NCI-H774 (cell line): ENCODE results near the gene EPHB1.
A peak's percentile ranks its signal among the peaks of the same experiment; 100 is the strongest.

Source experiments
- DNase-seq: peaks from one replicate; lab custom pipeline; 2025; lab: John Stamatoyannopoulos, UW

EPHB1 gene

DNA sequence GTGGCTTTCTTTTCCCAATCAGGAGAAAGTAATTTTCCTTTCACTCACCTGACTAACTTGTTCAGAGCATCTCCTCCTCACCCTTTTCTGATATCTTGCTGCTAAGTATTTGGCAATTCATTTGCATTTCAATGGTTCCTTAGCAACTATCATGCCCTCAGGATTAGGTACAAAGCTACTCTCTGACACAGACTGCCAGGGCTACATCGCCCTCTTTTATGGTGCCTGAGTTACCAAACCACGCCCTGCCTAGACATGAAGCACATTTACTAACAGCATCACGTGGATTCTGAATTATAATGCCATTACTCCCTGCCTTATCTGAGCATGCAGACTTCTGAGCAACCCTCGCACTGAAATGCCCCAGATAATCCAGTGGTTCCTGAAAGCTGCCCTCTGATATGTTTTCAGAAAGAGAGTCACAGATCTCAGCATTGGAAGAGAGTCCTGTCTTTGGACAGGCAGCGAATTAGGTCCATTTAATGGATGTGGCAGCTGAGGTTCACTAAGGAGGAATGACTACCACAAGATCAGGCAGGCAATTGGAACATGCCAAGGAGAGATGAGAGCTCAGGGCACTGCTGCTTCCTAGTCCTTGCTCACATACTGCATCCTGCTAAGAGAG, 14.5 kb downstream of the EPHB1 start:
- DNase-seq: peak; percentile 14

DNA sequence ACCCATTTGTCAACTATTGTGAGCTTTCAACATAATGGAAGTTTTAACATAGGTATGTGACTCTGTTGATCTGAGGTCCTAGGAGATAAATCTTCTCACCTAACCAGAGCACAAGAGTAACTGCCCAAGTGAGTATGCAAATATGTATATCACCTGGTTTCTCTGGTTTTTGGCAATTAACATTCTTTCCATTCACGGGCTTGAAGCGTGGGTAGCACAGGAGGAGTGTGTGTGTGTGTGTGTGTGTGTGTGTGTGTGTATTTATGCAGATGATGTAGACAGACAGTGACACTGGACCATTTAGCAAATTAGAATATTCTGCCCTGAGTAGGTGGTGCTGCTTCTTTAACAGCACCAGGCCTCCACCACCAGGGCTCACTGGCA, 15.0 kb downstream of the EPHB1 start:
- no peak for DNase-seq

GRCh38 chr3:134810850-134811249, 15.8 kb downstream of the EPHB1 start:
- DNase-seq: no peak

GRCh38 chr3:134813618-134814017, 18.6 kb downstream of the EPHB1 start:
- DNase-seq: no peak

- DNase-seq: no peak
These were observed 20.5 kb downstream of the EPHB1 start for GRCh38 chr3:134815519-134815918.

DNA sequence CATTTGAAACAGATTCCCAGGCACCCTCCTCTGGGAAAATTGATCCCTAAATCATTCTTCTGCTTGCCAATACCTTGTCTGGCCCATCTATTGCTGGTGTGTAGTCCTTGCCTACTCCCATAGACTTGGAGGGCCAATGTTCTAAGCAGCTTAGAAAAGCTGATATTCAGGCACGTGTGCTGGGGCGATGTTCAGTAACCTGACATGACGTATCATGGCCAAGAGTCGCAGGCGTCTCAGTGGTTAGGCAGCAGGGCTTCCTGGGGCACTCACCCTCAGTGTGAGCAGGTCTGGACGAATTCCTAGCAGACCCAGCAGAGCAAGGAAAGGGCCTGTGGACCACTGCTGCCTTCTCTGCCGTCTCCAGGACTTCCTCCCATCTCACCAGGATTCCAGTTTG, 21.6 kb downstream of the EPHB1 start:
- no peak for DNase-seq

GRCh38 chr3:134817297-134817696, 22.2 kb downstream of the EPHB1 start:
- DNase-seq: no peak

DNA sequence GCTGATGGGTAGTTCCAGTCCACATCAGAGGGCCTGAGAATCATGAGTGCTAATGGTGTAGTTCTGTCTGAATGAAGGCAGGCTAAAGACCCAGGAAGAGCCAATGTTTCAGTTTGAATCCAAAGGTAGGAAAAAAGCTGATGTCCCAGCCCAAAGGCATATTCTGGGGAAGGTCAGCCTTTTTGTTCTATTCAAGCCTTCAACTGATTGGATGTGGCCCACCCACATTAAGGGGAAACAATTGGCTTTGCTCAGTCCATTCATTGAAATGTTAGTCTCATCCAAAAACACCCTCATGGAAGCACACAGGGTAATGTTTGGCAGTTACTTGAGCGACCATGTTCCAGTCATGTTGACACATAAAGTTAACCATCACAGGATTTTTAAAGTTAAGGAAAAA, 25.9 kb downstream of the EPHB1 start:
- DNase-seq: no peak

DNA sequence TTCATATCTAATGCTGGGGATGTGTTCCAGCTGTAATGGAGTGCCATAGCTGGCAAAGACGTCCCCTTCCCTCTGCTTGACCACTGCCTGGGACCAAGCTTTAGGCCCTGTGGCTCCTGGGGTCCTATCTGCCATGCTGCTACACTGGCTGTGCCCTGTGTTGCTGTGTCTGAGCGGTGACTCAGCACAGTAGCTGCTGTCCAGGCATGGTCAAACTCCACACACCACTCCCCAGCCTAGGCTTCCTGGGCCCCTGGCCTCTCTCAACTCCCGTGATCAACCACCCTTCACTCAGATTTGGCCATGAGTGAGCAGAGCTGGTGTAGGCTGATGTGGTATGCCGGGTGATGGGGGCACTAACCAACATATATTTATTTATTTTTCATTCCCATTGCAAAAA, 27.0 kb downstream of the EPHB1 start:
- no peak for DNase-seq

DNA sequence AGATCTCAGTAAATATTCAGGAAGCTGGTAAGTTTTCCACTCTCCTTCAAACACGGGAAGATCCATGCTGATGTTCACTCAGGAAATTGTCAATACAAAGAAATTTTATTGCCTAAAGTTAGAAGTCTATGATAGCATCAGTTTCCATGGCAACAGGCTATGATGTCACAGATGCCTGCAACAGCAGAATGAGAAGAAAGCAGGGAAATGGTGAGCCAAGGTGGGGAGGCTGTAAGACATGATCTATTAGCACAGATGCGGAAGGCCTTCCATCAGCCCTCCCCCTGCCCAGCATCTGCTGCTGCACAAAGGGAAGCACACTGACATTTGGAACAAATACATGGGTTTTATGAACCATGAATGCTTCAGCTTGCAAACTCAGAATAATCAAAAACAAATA, 28.6 kb downstream of the EPHB1 start:
- no peak for DNase-seq

DNA sequence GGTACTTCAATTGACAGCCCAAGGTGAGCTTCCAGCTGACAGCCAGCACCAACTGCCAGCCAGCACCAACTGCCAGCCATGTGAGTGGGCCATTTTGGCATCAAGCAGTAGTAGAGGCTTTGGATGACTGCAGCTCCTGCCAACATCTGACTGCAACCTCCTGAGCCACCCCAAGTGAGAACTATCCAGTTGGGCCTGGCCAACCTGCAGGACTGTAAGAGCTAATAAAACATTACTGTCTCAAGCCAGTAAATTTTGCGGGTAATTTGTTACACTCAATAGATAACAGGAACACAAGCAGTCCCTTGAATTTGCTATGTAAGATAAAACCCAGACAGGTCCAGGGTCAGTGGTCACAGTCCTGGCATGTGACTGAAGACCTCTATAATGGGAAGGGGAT, 29.7 kb downstream of the EPHB1 start:
- DNase-seq: no peak

- no peak for DNase-seq
These were observed 32.2 kb downstream of the EPHB1 start for GRCh38 chr3:134827213-134827612.

GRCh38 chr3:134829721-134830120, 34.7 kb downstream of the EPHB1 start:
- no peak for DNase-seq

DNA sequence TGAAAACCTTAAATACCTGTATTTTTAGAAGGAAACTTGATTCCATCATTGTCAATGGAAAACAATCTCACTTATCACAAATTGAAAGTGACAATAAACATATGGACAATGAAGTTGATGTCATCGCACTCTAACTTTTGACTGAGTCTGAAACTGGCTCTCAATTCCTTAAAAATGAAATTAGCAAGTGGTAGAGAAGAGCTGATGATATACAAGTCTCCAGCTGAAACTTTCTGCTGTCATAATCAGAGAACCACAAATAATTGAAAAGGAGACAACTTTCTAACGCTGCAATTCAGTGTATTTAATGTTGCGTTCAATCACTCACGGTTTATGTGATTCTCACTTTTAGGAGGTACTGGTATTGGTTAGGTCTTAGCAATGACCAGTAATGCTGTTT, 37.5 kb downstream of the EPHB1 start:
- DNase-seq: no peak

DNA sequence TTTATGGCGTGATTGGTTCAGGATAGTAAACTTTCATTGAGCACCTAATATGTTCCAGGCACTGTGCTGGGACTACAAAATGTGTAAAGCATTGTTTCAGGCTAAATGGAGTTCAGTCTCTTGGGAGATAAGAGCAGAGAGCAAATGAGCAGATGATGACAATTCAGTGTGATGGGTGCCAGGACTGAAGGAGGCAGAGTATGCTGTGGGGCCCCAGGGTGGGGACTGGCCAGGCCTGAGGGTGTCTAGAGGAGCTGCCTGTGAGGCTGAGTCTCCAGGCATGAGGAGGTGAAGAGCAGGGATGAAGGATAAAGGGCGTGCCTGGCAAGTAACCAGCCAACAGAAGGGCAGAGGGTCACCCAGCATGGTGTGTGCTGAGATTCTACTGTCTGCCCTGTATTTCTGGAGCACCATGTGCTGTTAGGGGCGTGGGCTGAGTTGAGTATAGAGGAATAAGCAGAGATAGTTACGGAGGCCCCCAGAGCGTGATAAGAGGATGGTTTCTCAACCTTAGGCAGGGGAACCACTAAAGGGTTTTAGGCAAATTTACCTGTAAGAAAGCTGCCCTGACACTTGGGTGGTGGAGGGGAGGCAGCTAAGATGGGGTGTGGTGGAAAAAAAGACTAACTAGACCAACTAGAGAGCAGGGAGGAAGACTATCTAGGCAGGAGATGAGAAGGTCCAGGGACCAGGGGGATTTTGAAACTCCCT, 38.5 kb downstream of the EPHB1 start:
- no peak for DNase-seq

DNA sequence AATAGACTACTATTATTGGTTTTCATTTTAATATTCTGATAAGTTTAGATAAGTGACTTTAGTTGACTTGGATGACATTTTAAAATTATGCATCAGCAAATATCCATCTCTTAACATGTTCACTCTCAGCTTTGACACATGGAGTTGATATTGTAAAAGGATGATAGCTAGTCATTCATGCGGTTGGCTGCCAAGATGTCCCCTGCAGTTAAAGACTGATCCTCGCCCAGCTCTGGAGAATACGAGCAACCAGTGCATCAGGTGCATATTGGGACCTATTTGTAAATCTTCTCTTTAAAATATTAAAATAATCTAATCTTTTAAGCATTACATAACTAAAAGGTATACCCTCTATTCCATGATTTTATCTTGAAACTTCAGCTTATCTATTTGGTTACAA, 41.9 kb downstream of the EPHB1 start:
- no peak for DNase-seq

GRCh38 chr3:134838599-134838998, 43.5 kb downstream of the EPHB1 start:
- no peak for DNase-seq

- no peak for DNase-seq
These were observed 44.4 kb downstream of the EPHB1 start for GRCh38 chr3:134839422-134839821.

DNA sequence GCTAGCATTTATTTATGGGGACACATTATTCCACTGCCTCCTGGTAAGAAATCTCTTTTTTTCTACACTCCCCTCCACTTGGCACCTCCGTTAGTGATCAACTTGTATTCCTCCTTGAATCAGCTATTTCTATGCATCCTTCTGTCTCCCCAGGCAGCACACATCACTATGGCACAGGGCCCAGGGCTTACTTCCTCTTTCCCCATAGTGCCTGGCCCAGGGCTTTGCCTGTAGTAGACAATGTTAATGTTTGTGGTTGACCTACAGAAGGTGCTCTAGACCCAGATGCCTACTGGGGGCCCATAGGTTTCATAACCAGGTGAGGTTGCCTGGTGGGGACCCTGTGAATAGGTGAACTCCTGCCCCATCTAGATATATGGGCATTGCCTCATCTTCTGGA, 44.9 kb downstream of the EPHB1 start:
- DNase-seq: no peak

- no peak for DNase-seq
These were observed 45.4 kb downstream of the EPHB1 start for GRCh38 chr3:134840459-134840858.

GRCh38 chr3:134846084-134846483, 51.0 kb downstream of the EPHB1 start:
- no peak for DNase-seq

DNA sequence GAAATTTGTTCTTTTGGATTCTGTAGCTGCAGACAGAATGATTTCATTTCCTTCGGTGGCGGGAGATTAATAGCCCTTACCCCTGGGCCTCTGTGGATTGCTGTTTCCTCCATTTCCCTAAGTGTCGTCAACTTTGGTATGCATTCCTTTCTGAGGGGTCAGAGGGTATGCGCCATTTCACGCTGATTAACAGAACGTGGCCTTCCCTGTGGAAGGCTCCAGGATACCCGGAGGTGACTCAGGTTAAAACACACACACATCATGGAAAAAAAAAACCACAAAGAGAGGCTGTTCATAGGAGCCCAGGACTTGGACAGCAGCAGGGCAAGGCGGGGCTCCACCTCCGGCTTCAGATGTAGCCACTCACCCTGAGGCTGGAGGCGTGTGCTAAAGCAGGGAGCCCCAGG, 51.9 kb downstream of the EPHB1 start:
- no peak for DNase-seq

DNA sequence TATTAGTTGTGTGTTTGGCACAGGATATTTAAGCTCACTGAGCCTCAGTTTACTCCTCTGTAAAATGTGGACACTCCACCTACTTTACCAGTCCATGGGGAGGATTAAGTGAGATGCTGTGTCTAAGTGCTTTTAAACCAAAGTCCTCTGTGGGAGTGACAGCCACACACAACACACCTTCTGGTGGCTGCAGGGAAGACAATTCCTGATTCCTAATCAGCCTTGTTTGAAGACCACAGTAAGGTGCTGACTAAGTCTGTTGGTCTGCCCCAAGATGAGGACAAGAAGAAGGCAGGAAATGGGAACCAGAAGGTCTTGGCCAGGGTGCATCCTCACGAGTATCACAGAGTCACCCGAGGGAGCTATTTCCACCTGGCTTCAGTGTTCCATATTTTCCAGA, 52.3 kb downstream of the EPHB1 start:
- DNase-seq: no peak

DNA sequence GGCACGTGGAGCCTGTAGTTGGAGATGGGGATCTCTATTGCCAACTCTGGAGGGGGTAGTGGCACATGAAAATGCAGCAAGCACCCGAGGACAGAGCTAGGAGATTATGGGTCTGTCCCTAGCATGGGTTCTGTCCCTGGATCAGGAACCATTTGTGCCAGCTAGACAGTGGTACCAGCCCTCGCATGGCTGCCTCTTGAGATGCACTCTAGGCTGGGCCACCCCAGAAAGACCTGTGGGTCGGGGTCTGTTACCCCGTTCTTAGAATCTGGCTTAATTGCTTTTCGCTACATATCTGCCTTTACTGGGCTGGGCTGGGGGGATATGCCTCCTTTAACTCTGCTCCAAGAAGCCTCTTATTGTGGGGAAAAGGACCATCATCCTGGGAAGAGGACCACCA, 54.5 kb downstream of the EPHB1 start:
- no peak for DNase-seq
